Adrenal gland (tissue), 5 donors: ENCODE results near the gene PXYLP1.
A peak's percentile ranks its signal among the peaks of the same experiment; 100 is the strongest.

Source experiments
- POLR2A ChIP-seq, 2 donors: fragments of 450-650 bp; IDR thresholded peaks; one replicate each; pipeline ENCODE4 v1.6.1; 2017; ENCODE audit warnings: antibody characterized with exemption in 2 of 2, mild to moderate bottlenecking in 2 of 2, moderate library complexity in 1 of 2
- TF ChIP-seq, protein P1 (sequence below), 6 experiments: fragments of 450-650 bp in 4 of 6; fragments of 200-600 bp in 2 of 6; sonication (generic) in 1 of 6; IDR thresholded peaks; 1 replicate in 5 of 6; 2 replicates in 1 of 6; pipeline versions ENCODE4 v1.5.1 to v1.8.0; 2016 to 2021; ENCODE audit warnings: antibody characterized with exemption in 6 of 6, mild to moderate bottlenecking in 2 of 6, moderate library complexity in 1 of 6
- donor health status: DM: no; HTN: no; CAD: no.

DNA sequence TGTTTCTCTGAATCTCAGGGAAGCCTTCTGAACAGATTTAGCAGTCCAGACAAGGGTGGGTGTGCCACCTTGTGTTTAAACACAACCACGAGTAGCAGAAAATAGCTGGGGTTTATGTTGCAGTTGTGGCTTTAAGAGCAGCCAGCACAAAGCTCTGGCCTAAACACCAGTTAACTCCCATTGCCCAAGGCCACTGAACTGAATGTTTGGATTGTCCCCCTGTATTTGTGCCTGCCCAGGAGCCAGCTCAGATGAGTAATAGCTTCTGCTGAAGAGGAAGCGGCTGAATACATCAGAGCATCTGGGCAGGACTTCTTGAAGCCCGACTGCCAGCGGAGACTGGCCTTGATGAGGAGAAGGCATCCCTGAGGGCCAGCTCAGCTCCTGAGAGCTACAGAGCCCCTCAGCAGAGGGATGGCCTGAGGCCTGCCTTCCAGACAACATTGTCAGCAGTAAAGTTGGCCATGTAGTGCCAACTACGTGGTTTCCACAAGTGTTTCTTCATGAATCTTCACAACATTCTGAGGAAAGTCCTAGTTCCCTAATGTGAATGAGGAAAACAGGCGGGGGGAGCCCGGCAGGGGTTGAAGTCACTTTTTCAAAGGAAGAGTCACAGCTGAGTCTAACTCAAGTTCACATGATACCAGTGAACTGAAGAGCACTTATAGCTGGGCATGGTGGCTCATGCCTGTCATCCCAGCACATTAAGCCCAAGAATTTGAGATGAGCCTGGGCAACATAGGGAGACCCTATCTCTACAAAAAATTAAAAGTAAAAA, 70.9 kb downstream of the PXYLP1 start:
- TF ChIP-seq, protein P1, sequence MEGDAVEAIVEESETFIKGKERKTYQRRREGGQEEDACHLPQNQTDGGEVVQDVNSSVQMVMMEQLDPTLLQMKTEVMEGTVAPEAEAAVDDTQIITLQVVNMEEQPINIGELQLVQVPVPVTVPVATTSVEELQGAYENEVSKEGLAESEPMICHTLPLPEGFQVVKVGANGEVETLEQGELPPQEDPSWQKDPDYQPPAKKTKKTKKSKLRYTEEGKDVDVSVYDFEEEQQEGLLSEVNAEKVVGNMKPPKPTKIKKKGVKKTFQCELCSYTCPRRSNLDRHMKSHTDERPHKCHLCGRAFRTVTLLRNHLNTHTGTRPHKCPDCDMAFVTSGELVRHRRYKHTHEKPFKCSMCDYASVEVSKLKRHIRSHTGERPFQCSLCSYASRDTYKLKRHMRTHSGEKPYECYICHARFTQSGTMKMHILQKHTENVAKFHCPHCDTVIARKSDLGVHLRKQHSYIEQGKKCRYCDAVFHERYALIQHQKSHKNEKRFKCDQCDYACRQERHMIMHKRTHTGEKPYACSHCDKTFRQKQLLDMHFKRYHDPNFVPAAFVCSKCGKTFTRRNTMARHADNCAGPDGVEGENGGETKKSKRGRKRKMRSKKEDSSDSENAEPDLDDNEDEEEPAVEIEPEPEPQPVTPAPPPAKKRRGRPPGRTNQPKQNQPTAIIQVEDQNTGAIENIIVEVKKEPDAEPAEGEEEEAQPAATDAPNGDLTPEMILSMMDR (IDR thresholded peaks at IDR 0.05), result peak in 1 of 6 experiments; percentile 14
- peak in 1 of 2 donors; percentile 59 for TF ChIP-seq POLR2A (IDR thresholded peaks at IDR 0.05)
